Naive thymus-derived CD8-positive, alpha-beta T cell (primary cell): ENCODE measurements around the gene CMSS1. TPM values are rescaled to one million over a fixed set of nuclear protein-coding genes. Genes with fewer than 3 reads are reported as not detected.
A peak's percentile ranks its signal among the peaks of the same experiment; 100 is the strongest.

Experiments used
- ATAC-seq, 2 donors: fragments of 150-1000 bp; cut with Tn5 transposase in 1 of 2; sonication (Bioruptor Pico), chemical (Tn5 transposase) in 1 of 2; 1 replicate in 1 of 2; 2 replicates in 1 of 2; pipeline ENCODE4 v1.10.0; 2021; ENCODE audit warnings: mild to moderate bottlenecking in 2 of 2, moderate library complexity in 2 of 2
- POLR2A ChIA-PET: fragments of 350-600 bp; sonication (Branson Sonifier 250); formaldehyde crosslinking; loops from one replicate; lab custom pipeline; 2021; ENCODE audit warnings: antibody characterized with exemption; lab: Charles Lee
- DNase-seq, 10 donors: peaks; one replicate each; pipeline versions ENCODE4 v3.0.0 to v3.0.0-alpha.2; 2020 to 2022
- H3K27ac Mint-ChIP-seq, 10 donors: one replicate each; pipeline ENCODE4 v1.8.0; 2020 to 2022; ENCODE audit warnings: mild to moderate bottlenecking in 10 of 10, mixed read lengths in 10 of 10, moderate library complexity in 4 of 10, inconsistent platforms in 1 of 10
- H3K27me3 Mint-ChIP-seq, 5 donors: one replicate each; pipeline ENCODE4 v1.8.0; 2021 to 2022; ENCODE audit warnings: mixed read lengths in 5 of 5
- H3K36me3 Mint-ChIP-seq, 3 donors: one replicate each; pipeline ENCODE4 v1.8.0; 2020 to 2022; ENCODE audit warnings: mixed read lengths in 3 of 3, mild to moderate bottlenecking in 2 of 3, inconsistent platforms in 1 of 3
- H3K4me1 Mint-ChIP-seq, 4 donors: one replicate each; pipeline ENCODE4 v1.8.0; 2021 to 2022; ENCODE audit warnings: mixed read lengths in 4 of 4
- H3K4me3 Mint-ChIP-seq, 10 donors: one replicate each; pipeline ENCODE4 v1.8.0; 2020 to 2022; ENCODE audit warnings: mild to moderate bottlenecking in 10 of 10, mixed read lengths in 10 of 10, moderate library complexity in 6 of 10, inconsistent platforms in 1 of 10
- H3K9me3 Mint-ChIP-seq, 9 donors: one replicate each; pipeline ENCODE4 v1.8.0; 2020 to 2022; ENCODE audit warnings: mixed read lengths in 9 of 9, mild to moderate bottlenecking in 3 of 9, inconsistent platforms in 1 of 9, moderate library complexity in 1 of 9
- polyA plus RNA-seq, 3 donors: library from polyadenylated mRNA; unstranded; fragments of 300-500 nt; fragmentation: Illumina TruSeq; gene quantifications; one replicate each; pipeline ENCODE4 v1.2.3, GENCODE V29; 2021
- total RNA-seq, 8 experiments: library from RNA in 2 of 8; stranded (reverse) in 2 of 8; gene quantifications; one replicate each; pipeline ENCODE4 v1.2.3 and lab custom pipeline; 2021 to 2026

The CMSS1 gene
- total and polyA plus RNA-seq, 5 experiments from 2014 or later = 18.9 to 32.4 (median 29.7) TPM

DNA sequence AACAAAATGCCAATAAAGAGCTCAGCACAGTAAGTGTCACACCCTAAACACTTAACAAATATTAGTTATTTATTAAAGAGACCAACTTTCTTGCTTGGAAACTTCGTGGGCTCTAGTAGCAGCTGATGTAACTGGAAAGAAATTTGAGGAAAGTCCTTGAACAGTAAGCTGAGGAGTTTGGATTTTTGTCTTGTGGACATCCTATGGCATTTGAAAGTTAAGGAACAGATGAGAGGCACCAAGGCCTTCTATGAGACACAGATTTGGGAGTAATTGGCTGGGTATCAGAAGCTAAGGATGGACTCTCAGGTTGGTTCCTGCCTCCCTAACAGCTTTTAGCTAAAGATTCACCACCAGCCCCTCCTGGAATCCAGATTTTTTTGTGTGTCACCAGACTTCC lies 356.3 kb downstream of the CMSS1 start:
- Mint-ChIP-seq H3K9me3 (peaks cover 8 to 15% (median 9%) of the 10 kb centered on the region in 9 donors), H3K27ac (no peak overlapping the region), H3K36me3 (peaks cover 25 to 79% (median 53%) of the 10 kb centered on the region in 3 donors), H3K4me3 (no peak overlapping the region), H3K4me1 (no peaks in the 10 kb centered on the region), H3K27me3 (no peaks in the 10 kb centered on the region)
- POLR2A ChIA-PET = no interaction called here
- no peak for ATAC-seq
- no peak for DNase-seq

DNA sequence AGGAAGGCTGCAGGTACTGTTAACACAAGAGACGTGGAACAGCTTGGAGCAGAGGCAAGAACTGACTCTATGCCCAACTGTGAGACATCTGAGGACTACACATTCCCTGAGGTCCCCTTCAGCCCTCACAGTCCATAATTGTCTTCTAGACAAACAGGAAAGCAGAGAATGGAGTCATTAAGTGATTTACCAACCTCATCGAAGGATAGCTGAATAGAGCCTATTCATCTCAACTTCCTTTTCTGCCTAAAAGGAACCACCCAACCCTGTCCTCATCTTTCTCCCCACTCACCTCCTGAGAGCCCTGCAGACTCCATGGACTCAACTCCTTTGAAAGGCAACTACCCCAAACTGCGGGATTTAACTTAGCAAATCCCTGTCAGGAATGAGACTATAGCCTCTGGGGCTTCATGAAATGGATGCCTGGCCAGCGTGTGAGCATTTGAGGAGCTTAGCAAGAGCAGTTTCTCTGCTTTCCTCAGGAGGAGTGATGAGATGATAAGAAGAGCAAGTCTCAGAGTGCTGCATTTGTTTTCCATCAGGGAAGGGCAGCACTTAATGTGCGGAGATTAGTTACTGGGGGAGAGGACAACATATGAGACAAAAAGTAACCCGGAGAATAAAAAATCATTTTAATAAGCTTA lies 358.1 kb downstream of the CMSS1 start:
- POLR2A ChIA-PET = interaction anchor here (0.5 kb wide), 1 partner anchor 114 kb away, joined by 3 read pairs; no protein-coding TSS in a partner anchor
- Mint-ChIP-seq H3K27me3 (no peaks in the 10 kb centered on the region), H3K9me3 (peaks cover 13 to 27% (median 17%) of the 10 kb centered on the region in 9 donors), H3K4me3 (no peak overlapping the region), H3K4me1 (no peaks in the 10 kb centered on the region), H3K36me3 (peaks cover 37 to 87% (median 69%) of the 10 kb centered on the region in 3 donors), H3K27ac (no peak overlapping the region)
- DNase-seq = no peak
- ATAC-seq = no peak

DNA sequence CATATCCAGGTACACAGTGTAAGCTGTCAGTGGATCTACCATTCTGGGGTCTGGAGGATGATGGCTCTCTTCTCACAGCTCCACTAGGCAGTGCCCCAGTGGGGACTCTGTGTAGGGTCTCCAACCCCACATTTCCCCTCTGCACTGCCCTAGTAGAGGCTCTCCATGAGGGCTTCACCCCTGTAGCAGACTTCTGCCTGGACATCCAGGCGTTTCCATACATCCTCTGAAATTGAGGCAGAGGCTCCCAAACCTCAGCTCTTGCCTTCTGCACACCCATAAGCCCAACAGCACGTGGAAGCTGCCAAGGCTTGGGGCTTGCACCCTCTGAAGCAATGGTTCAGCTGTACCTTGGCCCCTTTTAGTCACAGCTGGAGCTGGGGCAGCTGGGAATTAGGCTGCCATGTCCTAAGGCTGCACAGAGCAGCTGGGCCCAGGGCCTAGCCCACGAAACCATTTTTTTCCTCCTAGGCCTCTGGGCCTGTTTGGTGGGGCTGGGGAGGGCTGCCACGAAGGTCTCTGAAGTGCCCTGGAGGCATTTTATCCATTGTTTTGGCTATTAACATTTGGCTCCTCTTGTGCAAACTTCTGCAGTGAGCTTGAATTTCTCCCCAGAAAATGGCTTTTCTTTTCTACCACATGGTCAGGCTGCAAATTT lies 362.2 kb downstream of the CMSS1 start:
- ATAC-seq = no peak

DNA sequence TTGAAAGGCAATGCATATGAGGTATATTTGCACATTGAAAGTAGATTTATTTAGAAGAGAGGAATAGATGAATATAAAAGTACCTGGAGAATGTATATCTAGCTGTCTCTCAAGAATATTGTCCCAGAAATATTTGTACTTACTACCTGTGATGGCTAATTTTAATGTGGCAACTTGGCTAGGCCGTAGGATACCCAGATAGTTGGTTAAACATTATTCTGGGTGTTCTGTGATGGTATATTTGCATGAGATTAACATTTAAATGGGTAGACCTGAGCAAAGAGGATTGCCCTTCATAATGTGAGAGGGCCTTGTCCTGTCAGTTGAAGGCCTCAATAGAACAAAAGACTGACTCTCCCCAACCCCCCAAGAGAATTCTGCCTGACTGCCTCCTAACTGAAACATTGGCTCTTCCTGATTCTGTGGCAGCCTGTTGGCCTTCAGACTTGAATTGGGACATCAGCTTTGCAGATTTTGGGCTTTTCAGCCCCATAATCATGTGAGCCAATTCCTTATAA lies 366.0 kb downstream of the CMSS1 start:
- no peak overlapping the region for H3K27ac Mint-ChIP-seq
- ATAC-seq (no peak), DNase-seq (no peak)
- peaks cover 0 to 2% (median 0%) of the 10 kb centered on the region in 4 donors for H3K4me1 Mint-ChIP-seq
- peaks cover 6 to 29% (median 10%) of the 10 kb centered on the region in 9 donors for H3K9me3 Mint-ChIP-seq
- H3K27me3 Mint-ChIP-seq = peaks cover 0 to 1% (median 0%) of the 10 kb centered on the region in 5 donors
- H3K36me3 Mint-ChIP-seq = peaks cover 17 to 27% (median 23%) of the 10 kb centered on the region in 3 donors
- H3K4me3 Mint-ChIP-seq = no peak overlapping the region
- POLR2A ChIA-PET = no interaction called here

More for the DNA sequence above, 362.2 kb downstream of the CMSS1 start:
- Mint-ChIP-seq H3K27ac (no peak overlapping the region), H3K9me3 (peaks cover 13 to 35% (median 22%) of the 10 kb centered on the region in 9 donors), H3K4me1 (peaks cover 0 to 2% (median 0%) of the 10 kb centered on the region in 4 donors), H3K36me3 (peaks cover 39 to 62% (median 59%) of the 10 kb centered on the region in 3 donors), H3K4me3 (no peak overlapping the region), H3K27me3 (no peaks in the 10 kb centered on the region)
- DNase-seq = no peak
- POLR2A ChIA-PET = no interaction called here

DNA sequence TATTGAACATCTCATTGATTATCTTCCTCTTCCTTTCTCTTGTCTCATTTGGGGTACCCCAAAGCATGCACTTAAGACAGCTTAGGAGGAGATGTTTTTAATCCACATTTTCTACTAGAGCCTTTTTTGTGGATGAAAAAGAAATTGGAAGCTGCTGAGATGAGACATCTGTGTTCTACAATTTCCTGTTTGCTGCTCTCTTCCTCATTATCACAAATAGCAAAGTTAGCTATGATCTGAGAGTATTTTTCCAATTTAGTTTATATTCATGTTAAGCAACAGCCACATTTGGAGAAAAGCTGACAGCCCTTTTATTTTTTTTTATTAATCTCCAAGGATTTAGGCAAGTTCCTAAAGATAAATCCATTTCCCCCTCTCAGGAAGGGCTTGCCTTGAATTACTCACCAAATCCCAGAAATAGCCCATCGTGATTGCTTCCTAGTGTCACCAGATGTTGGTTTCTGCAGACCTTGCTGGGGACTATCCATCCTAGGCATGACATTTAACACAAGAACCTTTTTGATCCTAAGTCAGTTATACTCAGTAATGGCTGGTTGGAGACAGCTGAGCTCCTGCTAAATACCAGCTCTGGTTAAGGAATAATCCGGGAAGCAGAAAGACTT lies 367.4 kb downstream of the CMSS1 start:
- POLR2A ChIA-PET = no interaction called here
- Mint-ChIP-seq H3K4me3 (no peak overlapping the region), H3K36me3 (peaks cover 9 to 13% (median 9%) of the 10 kb centered on the region in 3 donors), H3K27me3 (peaks cover 0 to 4% (median 0%) of the 10 kb centered on the region in 5 donors), H3K27ac (no peak overlapping the region), H3K9me3 (peaks cover 0 to 16% (median 6%) of the 10 kb centered on the region in 9 donors), H3K4me1 (peaks cover 0 to 2% (median 0%) of the 10 kb centered on the region in 4 donors)
- ATAC-seq (no peak), DNase-seq (no peak)

DNA sequence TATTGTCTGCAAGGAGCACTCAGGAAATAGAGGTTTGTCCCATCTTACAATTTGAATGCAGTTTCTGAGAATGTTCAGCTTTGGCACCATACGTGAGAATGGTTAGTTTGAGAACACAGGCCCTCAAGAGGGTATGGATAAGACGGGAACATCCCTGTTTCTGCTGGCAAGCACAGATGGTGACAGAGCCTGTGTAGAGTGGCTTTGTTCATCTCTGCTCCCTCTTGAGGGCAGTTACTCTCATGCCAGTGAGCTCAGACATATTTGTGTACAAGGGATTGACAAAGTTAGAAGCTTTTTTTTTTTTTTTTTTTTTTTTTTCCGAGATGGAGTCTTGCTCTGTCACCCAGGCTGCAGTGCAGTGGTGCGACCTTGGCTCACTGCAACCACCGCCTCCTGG lies 368.2 kb downstream of the CMSS1 start:
- no peak overlapping the region for H3K4me3 Mint-ChIP-seq
- H3K27me3 Mint-ChIP-seq = peaks cover 0 to 4% (median 0%) of the 10 kb centered on the region in 5 donors
- H3K9me3 Mint-ChIP-seq = peaks cover 0 to 9% (median 0%) of the 10 kb centered on the region in 9 donors
- DNase-seq (no peak), ATAC-seq (no peak)
- H3K27ac Mint-ChIP-seq = no peak overlapping the region
- POLR2A ChIA-PET = no interaction called here
- H3K4me1 Mint-ChIP-seq = peaks cover 0 to 2% (median 0%) of the 10 kb centered on the region in 4 donors
- H3K36me3 Mint-ChIP-seq = peaks cover 1 to 5% (median 2%) of the 10 kb centered on the region in 3 donors

DNA sequence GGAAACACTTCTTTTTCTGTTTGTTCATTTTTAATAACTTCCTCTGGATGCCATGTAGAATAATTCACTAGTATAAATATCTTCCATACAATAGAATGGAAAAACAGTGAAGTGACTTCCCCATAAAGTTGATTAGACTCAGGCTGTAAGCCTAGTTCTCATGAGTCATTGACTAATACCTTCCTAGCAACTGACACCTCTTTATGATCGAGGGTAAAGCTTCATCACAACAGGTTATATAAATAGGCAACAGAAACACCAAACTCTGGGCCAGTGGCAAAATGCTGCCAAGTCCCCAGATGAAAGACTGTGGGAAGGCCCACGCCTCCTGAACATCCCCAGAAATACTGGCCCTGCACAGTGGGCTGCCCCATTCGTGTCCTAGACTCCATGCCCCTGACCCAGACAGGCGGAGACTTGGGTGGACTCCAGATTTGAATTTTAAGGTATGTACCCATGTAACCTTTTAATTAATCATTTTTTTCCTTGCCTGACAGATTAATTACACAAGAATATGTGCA lies 371.8 kb downstream of the CMSS1 start:
- no peaks in the 10 kb centered on the region for H3K4me1 Mint-ChIP-seq
- H3K9me3 Mint-ChIP-seq = no peaks in the 10 kb centered on the region
- POLR2A ChIA-PET = no interaction called here
- ATAC-seq (no peak), DNase-seq (no peak)
- no peak overlapping the region for H3K4me3 Mint-ChIP-seq
- H3K27ac Mint-ChIP-seq = no peak overlapping the region
- peaks cover 0 to 3% (median 0%) of the 10 kb centered on the region in 3 donors for H3K36me3 Mint-ChIP-seq
- peaks cover 0 to 4% (median 0%) of the 10 kb centered on the region in 5 donors for H3K27me3 Mint-ChIP-seq

DNA sequence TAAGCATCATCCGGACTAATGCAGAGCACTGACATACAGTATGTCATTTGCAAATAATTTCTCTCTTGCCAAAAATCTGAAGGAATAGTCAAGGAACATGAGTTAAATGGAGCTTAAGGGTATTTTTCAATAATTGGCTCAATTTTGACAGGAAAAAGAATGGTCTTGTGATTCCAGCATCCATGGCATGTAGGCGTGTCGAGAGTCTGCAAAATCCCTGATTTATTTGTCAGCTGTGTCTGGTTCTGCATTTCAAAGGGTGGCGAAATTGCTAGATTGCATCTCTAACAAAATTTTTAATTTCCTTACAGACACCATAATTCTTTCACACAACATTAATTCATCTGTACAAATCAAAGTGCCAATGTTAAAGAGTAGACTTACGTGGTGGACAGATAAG lies 377.7 kb downstream of the CMSS1 start:
- H3K9me3 Mint-ChIP-seq = peaks cover 0 to 3% (median 0%) of the 10 kb centered on the region in 9 donors
- no peak overlapping the region for H3K4me3 Mint-ChIP-seq
- H3K4me1 Mint-ChIP-seq = no peaks in the 10 kb centered on the region
- peaks cover 0 to 3% (median 0%) of the 10 kb centered on the region in 5 donors for H3K27me3 Mint-ChIP-seq
- no peak for DNase-seq
- peaks cover 0 to 12% (median 0%) of the 10 kb centered on the region in 3 donors for H3K36me3 Mint-ChIP-seq
- H3K27ac Mint-ChIP-seq = no peak overlapping the region
- no peak for ATAC-seq
- POLR2A ChIA-PET = no interaction called here

DNA sequence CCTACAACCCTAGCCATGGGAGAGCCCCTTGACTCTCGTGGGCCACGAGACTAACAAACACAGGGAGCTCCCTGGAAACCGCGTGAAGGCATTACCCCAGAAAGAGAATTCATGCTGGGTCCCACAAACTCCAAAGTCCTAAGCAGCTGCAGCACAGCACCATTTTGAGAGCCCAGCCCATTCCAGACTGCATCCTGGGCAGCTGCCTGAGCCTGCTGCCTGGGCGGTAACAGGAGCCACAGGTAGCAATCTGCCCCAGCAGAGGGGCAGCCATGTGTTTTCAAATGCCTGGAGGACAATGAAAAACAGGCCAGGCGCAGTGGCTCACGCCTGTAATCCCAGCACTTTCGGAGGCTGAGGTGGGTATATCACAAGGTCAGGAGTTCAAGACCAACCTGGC lies 380.2 kb downstream of the CMSS1 start:
- DNase-seq = no peak
- POLR2A ChIA-PET = no interaction called here
- no peak overlapping the region for H3K4me3 Mint-ChIP-seq
- H3K27ac Mint-ChIP-seq = no peak overlapping the region
- no peaks in the 10 kb centered on the region for H3K4me1 Mint-ChIP-seq
- H3K9me3 Mint-ChIP-seq = peaks cover 0 to 3% (median 0%) of the 10 kb centered on the region in 9 donors
- H3K27me3 Mint-ChIP-seq = peaks cover 0 to 3% (median 0%) of the 10 kb centered on the region in 5 donors
- H3K36me3 Mint-ChIP-seq = peaks cover 0 to 9% (median 0%) of the 10 kb centered on the region in 3 donors
- ATAC-seq = no peak

DNA sequence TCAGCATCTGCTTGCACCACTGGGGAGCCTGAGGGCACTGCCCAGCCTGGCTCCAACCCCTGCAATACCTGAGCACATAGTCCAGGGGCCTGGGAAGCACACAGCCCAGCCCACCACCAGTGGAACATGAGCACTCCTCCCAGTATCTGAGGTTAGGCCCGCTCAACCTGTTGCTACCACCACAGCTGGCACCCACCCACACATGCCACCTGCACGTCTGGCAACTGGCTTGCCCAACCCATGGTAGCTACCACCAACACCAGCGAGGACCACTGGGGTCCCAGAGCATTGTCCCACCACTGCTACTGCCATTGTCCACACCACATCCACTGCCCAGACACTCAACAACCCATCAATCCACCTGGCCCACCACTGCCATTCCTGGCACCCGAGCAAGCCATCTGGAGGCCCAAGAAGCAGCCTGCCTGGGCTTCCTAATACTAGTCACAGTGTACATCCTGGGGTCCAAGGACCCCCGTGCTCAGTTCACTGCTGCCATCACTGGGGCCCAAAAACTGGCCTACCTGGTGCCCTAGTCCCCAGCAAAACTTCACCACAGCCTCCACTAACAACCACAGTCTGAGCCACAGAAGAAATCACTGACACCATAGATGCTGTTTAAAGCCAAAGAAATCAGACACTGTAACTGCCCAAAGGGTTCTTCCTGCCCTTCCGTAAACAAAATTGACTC lies 381.1 kb downstream of the CMSS1 start:
- peak overlapping the region in 3 of 10 donors; percentile 2 to 73 (median 45) for H3K27ac Mint-ChIP-seq
- DNase-seq (no peak), ATAC-seq (no peak)
- H3K27me3 Mint-ChIP-seq = peaks cover 0 to 3% (median 0%) of the 10 kb centered on the region in 5 donors
- peaks cover 0 to 9% (median 0%) of the 10 kb centered on the region in 3 donors for H3K36me3 Mint-ChIP-seq
- H3K4me3 Mint-ChIP-seq = no peak overlapping the region
- POLR2A ChIA-PET = no interaction called here
- H3K9me3 Mint-ChIP-seq = peaks cover 0 to 3% (median 0%) of the 10 kb centered on the region in 9 donors
- no peaks in the 10 kb centered on the region for H3K4me1 Mint-ChIP-seq

DNA sequence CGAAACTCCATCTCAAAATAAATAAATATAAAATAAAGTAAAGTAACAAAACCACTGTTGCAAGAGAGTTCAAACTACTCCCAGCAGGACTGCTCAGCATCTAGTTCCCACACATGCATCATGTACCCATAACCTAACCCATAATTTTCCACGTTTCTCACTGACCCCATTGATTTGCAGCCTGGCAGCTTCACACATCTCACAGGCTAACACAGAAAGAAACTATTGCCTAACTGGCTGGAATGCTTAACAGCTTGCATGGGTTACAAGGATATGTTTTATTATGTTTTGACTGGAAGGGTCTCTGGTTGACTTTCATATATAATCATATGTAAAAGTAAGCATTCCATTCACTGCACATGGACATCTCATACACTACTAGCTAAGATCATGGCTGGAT lies 387.5 kb downstream of the CMSS1 start:
- POLR2A ChIA-PET = interaction anchor here (0.6 kb wide), 1 partner anchor 373 kb away, joined by 3 read pairs; no protein-coding TSS in a partner anchor
- DNase-seq = no peak
- no peak for ATAC-seq
- Mint-ChIP-seq H3K27me3 (no peaks in the 10 kb centered on the region), H3K36me3 (no peaks in the 10 kb centered on the region), H3K27ac (no peak overlapping the region), H3K4me1 (peaks cover 2 to 10% (median 9%) of the 10 kb centered on the region in 4 donors), H3K4me3 (no peak overlapping the region), H3K9me3 (no peaks in the 10 kb centered on the region)

DNA sequence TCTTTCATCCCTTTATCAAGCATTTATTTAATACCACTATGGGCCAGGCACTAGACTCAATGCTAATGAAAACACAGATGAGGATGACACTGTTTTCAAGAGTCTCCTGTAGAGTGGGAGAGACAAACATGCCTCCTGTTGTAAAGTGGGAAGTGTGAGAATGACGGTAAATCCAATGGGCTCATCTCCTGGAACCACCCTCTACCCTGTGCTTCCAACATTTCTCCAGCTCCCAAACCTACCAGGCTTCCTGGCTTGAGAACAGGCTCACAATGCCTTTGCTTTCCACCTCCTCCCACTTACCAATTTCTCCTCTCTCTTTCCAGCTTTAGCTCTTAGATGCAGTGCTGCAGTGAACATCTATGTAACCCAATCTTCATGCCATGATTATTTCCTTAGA lies 389.0 kb downstream of the CMSS1 start:
- H3K4me1 Mint-ChIP-seq = peaks cover 5 to 18% (median 16%) of the 10 kb centered on the region in 4 donors
- H3K27ac Mint-ChIP-seq = no peak overlapping the region
- DNase-seq (no peak), ATAC-seq (no peak)
- H3K4me3 Mint-ChIP-seq = no peak overlapping the region
- H3K36me3 Mint-ChIP-seq = no peaks in the 10 kb centered on the region
- no peaks in the 10 kb centered on the region for H3K9me3 Mint-ChIP-seq
- POLR2A ChIA-PET = no interaction called here
- H3K27me3 Mint-ChIP-seq = no peaks in the 10 kb centered on the region
